Skeletal muscle satellite cell (primary cell): Measurements from ENCODE around the gene ZDHHC14.

Experiments used
- H3K27me3 ChIP-seq: 2 replicates; pipeline ENCODE4 v1.7.0; 2013; ENCODE audit warnings: low read length; ENCODE audit not compliant: control insufficient read depth, insufficient read depth
- H3K36me3 ChIP-seq: 2 replicates; pipeline ENCODE4 v1.7.0; 2013; ENCODE audit warnings: mild to moderate bottlenecking, control low read depth, low read length; ENCODE audit not compliant: insufficient read depth
- H3K4me1 ChIP-seq: 2 replicates; pipeline ENCODE4 v1.7.0; 2013; ENCODE audit warnings: low read length; ENCODE audit not compliant: control insufficient read depth, insufficient read depth
- H3K4me2 ChIP-seq: 2 replicates; pipeline ENCODE4 v1.7.0; 2013; ENCODE audit warnings: mild to moderate bottlenecking, low read length
- H3K4me3 ChIP-seq: 2 replicates; pipeline ENCODE4 v1.7.0; 2013; ENCODE audit warnings: low read length
- H3K9ac ChIP-seq: 2 replicates; pipeline ENCODE4 v1.7.0; 2013; ENCODE audit warnings: mild to moderate bottlenecking, low read depth, low read length, moderate library complexity
- H3K9me3 ChIP-seq: replicated peaks from 2 replicates; pipeline ENCODE4 v1.7.0; 2013; ENCODE audit warnings: mild to moderate bottlenecking, control low read depth, low read length

The ZDHHC14 gene

DNA sequence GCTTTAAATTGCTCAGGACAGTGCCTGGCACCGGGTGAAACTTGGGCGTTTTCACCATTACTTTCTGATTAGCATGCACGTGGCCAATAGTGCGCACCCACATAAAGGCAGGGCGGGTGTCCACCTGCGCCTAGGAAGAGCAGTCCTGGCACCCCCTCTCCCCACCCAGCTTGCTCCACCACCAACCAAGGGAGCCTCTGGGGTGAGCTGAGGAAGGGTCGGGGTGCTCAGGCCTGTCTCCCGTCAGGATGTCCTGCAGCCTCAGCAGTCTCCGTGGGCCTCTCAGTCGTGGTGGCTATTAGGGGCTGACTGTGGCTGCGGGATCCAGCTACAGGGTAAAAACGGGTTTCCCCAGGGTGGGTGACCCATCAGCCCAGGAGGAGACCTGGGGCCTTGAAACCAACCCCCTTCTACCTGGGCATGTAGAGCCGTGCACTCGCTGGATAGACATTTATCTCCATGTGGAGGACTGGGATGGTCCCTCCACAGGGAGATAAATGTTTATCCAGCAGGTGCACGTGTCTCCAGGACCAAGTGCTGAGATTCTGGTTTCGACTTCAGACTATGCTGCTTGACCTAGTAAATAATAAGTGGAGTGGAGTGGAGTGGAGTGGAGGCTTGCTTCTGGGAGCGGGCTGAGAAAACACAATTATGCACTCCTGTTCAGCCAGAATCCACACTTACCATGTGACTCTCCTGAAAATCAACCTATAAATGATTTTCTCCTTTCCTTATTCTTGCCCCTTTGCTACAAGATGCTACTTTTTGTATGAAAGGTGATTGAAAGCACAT lies 91.1 kb downstream of the ZDHHC14 start:
- H3K9me3 ChIP-seq: no peaks in the 10 kb centered on the region

DNA sequence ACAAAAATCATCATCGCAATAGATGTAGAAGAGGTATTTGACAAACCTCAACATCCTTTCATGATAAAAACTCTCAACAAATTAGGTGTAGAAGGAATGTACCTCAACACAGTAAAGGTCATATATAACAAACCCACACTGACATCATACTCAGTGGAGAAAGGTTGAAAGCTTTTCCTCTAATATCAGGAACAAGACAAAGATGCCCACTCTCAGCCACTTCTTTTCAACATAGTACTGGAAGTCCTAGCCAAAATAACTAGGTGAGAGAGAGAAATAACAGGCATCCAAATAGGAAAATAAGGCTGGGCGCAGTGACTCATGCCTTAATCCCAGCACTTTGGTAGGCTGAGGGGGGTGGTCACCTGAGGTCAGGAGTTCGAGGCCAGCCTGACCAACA lies 95.8 kb downstream of the ZDHHC14 start:
- no peak overlapping the region for H3K4me2 ChIP-seq
- no peak overlapping the region for H3K9ac ChIP-seq
- no peaks in the 10 kb centered on the region for H3K9me3 ChIP-seq
- no peak overlapping the region for H3K4me3 ChIP-seq
- no peaks in the 10 kb centered on the region for H3K27me3 ChIP-seq
- no peaks in the 10 kb centered on the region for H3K4me1 ChIP-seq
- H3K36me3 ChIP-seq: no peaks in the 10 kb centered on the region

More for the DNA sequence above, 91.1 kb downstream of the ZDHHC14 start:
- H3K27me3 ChIP-seq: no peaks in the 10 kb centered on the region
- H3K36me3 ChIP-seq: no peaks in the 10 kb centered on the region
- no peaks in the 10 kb centered on the region for H3K4me1 ChIP-seq
- H3K4me3 ChIP-seq: no peak overlapping the region
- no peak overlapping the region for H3K4me2 ChIP-seq
- no peak overlapping the region for H3K9ac ChIP-seq

DNA sequence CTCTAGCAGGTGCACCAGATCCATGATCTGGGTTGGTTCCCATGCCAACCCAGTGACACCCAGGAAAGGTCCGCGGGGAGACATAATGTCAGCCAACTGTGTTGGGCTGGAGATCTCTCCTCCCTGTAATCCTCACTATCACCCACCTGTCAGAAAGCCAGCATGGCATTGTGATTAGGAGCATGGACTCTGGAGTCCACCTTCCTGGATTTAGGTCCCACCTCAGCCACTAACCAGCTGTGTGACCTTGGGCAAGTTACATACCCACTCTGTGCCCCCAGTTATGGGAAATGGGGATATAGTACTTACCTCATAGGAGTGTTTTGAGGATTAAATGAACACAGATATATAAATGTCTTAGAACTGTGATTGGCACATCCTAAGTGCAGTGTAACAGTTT lies 97.9 kb downstream of the ZDHHC14 start:
- no peaks in the 10 kb centered on the region for H3K36me3 ChIP-seq
- no peaks in the 10 kb centered on the region for H3K9me3 ChIP-seq
- H3K9ac ChIP-seq: no peak overlapping the region
- H3K27me3 ChIP-seq: no peaks in the 10 kb centered on the region
- H3K4me2 ChIP-seq: no peak overlapping the region
- H3K4me1 ChIP-seq: no peaks in the 10 kb centered on the region
- no peak overlapping the region for H3K4me3 ChIP-seq

DNA sequence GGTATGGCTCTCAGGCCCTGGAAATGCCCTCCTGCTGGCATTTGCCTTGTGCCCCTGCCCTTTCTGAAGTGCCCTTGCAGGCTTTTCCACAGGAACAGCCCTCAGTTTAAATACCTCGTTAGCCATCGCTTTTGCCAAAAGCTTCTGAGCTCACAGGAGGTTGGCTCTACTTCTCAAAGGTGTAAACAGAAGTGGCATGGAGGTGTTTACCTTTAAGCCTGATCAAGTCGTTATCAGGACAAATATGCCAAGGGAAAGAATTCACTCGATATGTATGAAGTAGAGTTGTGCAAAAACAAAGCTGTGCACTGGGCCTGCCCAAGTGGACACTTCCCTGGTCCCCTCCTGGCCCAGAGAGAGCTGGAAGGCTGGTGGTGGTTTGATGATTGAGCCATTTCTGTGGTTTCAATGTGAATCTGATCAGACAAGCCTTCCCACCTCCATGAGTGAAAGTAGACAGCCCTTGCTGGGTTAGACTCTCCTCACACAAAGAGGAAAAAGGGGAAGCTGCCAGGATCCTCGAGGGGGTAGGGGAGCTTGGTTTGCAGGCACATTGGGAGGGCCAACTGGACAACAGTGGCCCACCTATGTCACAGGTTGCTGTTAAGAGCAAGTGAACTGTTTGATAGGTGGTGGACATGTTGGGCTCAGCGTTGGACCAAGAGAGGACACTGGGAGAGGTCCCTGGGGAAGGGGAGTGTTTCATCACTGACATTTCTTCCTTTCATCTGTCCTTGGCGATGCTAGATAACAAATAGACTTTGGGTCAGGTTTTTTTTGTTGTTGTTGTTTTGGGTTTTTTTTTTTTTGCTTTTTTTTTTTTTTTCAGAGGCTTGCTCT lies 98.7 kb downstream of the ZDHHC14 start:
- H3K4me2 ChIP-seq: no peak overlapping the region
- no peak overlapping the region for H3K4me3 ChIP-seq
- H3K27me3 ChIP-seq: no peaks in the 10 kb centered on the region
- no peaks in the 10 kb centered on the region for H3K9me3 ChIP-seq
- no peak overlapping the region for H3K9ac ChIP-seq
- no peaks in the 10 kb centered on the region for H3K36me3 ChIP-seq
- no peaks in the 10 kb centered on the region for H3K4me1 ChIP-seq

DNA sequence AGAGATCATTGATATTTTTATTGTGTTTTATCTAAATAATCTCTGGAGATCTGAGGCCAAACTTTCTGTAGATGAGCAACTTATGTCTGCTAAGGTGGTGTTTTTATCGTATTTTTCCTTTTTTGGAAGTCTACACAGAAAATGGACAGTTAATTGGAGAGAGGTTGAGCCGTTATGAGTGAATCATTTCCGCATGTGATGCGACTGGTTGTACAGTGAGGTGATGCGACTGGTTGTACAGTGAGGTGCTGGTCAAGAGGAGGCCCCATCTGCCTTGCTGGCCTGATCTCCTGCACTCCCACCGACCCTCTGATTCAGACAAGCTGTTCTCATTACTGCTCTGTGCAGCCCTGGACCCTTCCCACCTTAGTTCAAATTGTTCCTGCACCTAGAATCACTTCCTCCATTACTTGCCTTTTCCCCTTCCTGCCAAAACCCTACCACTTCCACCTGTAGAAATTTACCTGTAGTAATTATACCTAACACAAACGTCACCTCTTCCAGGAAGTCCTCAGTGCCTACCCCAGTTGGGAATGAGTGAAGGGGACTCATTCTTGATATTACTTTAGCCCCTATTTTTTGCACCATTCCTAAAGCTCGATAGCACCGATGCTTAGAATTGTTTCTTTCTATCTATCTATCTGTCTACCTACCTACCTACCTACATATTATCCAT lies 100.3 kb downstream of the ZDHHC14 start:
- Histone ChIP-seq H3K4me2 (no peak overlapping the region), H3K27me3 (no peaks in the 10 kb centered on the region), H3K4me1 (no peaks in the 10 kb centered on the region), H3K36me3 (no peaks in the 10 kb centered on the region), H3K9ac (no peak overlapping the region), H3K9me3 (no peaks in the 10 kb centered on the region), H3K4me3 (no peak overlapping the region)

DNA sequence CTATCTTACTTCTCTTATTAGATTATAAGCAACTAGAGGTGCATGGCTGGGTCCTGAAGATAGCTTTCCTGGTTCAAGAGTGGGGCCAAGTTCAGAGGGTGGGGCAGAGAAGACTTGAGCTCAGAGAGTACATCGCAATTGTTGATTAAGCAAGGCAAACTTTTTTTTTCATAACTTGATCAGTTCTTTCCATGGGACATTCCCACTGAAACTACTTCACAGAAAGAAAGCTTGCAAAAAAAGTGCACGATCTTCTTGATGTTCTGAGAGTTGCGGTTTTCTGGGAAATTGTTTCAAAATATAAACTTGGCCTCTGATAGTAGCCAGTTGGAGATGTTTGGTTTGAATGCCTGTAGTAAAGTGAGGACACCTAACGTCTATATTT lies 100.9 kb downstream of the ZDHHC14 start:
- no peaks in the 10 kb centered on the region for H3K4me1 ChIP-seq
- H3K36me3 ChIP-seq: no peaks in the 10 kb centered on the region
- no peak overlapping the region for H3K9ac ChIP-seq
- no peak overlapping the region for H3K4me3 ChIP-seq
- no peaks in the 10 kb centered on the region for H3K27me3 ChIP-seq
- H3K4me2 ChIP-seq: no peak overlapping the region
- H3K9me3 ChIP-seq: no peaks in the 10 kb centered on the region

DNA sequence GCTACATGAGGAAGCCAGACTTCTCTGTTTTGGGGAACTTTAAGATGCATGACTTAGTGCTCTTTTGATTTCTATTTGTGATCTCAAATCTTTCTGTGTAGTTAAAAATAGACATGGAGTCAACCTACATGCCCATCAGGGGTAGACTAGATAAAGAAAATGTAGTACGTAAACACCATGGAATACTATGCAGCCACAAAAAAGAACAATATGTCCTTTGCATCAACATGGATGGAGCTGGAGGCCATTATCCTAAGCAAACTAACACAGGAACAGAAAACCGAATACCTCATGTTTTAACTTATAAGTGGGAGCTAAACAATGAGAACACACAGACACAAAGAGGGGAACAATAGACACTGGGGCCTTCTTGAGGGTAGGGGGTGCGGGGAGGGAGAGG lies 102.8 kb downstream of the ZDHHC14 start:
- H3K4me1 ChIP-seq: no peaks in the 10 kb centered on the region
- no peaks in the 10 kb centered on the region for H3K9me3 ChIP-seq
- no peak overlapping the region for H3K4me2 ChIP-seq
- H3K9ac ChIP-seq: no peak overlapping the region
- no peaks in the 10 kb centered on the region for H3K27me3 ChIP-seq
- no peak overlapping the region for H3K4me3 ChIP-seq
- H3K36me3 ChIP-seq: no peaks in the 10 kb centered on the region

DNA sequence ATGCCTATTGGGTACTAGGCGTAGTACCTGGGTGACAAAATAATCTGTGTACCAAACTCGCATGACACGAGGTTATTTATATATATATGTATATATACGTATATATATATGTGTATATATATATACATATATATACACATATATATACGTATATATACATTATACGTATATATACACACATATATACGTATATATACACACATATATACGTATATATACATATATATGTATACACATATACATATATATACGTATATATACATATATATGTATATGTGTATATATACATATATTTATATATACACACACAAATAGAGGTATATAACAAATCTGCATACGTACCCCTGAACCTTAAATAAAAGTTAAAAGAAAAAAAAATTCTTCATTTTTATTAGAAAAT lies 103.2 kb downstream of the ZDHHC14 start:
- no peak overlapping the region for H3K9ac ChIP-seq
- no peak overlapping the region for H3K4me3 ChIP-seq
- no peaks in the 10 kb centered on the region for H3K4me1 ChIP-seq

DNA sequence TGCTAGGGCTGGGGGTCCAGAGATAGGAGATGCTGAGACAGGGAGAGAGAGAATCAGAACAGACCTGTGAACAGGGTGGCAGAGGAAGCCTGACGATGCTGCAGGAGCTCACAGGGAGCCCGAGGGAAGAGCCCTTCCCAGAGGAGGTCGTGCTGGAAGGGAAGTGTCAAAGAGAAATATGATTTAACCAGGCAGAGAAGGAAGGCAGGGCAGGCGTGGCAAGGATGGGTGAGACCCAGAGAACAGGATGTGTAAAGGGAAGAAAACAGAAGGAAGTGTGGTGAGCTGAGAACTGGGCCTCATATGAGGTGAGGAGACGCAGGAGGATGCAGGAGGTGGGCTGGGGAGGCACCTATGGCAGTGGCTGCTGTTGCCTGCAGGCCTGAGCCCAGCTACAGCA lies 105.6 kb downstream of the ZDHHC14 start:
- H3K9me3 ChIP-seq: no peaks in the 10 kb centered on the region
- H3K4me2 ChIP-seq: no peak overlapping the region
- no peaks in the 10 kb centered on the region for H3K36me3 ChIP-seq
- no peaks in the 10 kb centered on the region for H3K27me3 ChIP-seq
- H3K4me1 ChIP-seq: no peaks in the 10 kb centered on the region
- no peak overlapping the region for H3K4me3 ChIP-seq
- H3K9ac ChIP-seq: no peak overlapping the region

More for the DNA sequence above, 103.2 kb downstream of the ZDHHC14 start:
- H3K36me3 ChIP-seq: no peaks in the 10 kb centered on the region
- no peaks in the 10 kb centered on the region for H3K27me3 ChIP-seq
- H3K4me2 ChIP-seq: no peak overlapping the region
- H3K9me3 ChIP-seq: no peaks in the 10 kb centered on the region

DNA sequence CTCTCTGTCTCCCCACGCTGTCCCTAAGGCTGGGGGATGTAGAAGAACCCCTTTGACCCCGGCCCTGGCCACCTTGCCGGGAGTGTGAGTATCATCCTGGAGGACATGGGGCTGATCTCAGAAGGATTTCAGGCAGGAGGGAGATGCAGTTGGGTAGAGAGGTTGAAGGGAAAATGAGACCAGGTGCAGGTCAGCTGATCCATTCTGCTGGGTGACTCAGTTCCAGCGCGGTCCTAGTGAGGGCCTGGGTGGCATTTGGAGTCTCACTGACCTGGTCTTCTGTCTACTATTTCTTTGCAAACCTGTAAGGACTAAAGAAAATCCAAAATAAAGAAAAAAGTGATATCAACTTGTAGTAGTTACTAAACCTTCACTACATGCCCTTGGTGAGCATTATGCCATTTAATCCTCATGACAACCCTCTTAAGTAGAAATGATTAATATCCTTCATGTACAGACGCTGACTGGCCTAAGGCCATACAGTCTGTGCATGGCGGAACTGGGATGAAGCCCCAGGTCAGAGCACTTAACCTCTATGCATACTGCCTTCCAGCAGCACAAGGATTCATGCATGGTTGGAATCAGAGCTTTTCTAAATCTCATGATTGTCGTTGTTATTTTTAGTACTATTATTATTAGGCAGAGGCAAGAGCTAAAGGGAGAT lies 106.3 kb downstream of the ZDHHC14 start:
- Histone ChIP-seq H3K4me3 (no peak overlapping the region), H3K9me3 (no peaks in the 10 kb centered on the region), H3K27me3 (no peaks in the 10 kb centered on the region), H3K36me3 (no peaks in the 10 kb centered on the region), H3K9ac (no peak overlapping the region), H3K4me1 (no peaks in the 10 kb centered on the region), H3K4me2 (no peak overlapping the region)

DNA sequence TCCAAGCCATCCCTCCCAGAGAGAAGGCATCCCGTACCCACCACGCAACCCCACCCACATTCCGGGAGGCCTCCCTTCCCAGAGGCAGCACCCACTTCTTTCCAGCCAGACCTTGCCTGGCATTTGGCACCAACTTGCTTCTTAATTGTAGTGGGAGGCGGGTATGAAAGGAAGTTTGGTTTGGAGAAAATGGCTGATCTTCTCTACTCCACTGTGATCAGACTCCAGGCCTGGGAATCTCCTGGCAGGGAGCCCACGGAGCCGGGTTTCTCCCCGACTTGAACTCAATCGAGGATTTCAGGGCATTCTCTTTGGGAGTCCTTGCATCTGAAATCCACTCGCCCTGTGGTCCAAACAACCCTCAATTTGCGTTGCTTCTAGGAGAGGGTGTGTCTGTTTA lies 107.1 kb downstream of the ZDHHC14 start:
- Histone ChIP-seq H3K36me3 (no peaks in the 10 kb centered on the region), H3K4me2 (no peak overlapping the region), H3K4me3 (no peak overlapping the region), H3K27me3 (no peaks in the 10 kb centered on the region), H3K9me3 (no peaks in the 10 kb centered on the region), H3K9ac (no peak overlapping the region), H3K4me1 (no peaks in the 10 kb centered on the region)
